HepG2 (cell line): ENCODE data around the gene SAP25. TPM values are rescaled to one million over a fixed set of nuclear protein-coding genes. Genes with fewer than 3 reads are reported as not detected.

Source experiments
- GRHL1 ChIP-seq: sonication (generic); formaldehyde crosslinking; conservative IDR thresholded peaks from 2 replicates; pipeline ENCODE4 v1.8.0; 2022; ENCODE audit warnings: missing genetic modification reagents
- HNF1B ChIP-seq: sonication (generic); formaldehyde crosslinking; IDR thresholded peaks from 2 replicates; pipeline ENCODE4 v1.5.1; 2020; ENCODE audit warnings: mild to moderate bottlenecking, moderate library complexity, missing genetic modification reagents
- HNRNPL ChIP-seq: fragments of 200-400 bp; formaldehyde crosslinking; IDR thresholded peaks from 2 replicates; pipeline ENCODE4 v1.6.1; 2017; ENCODE audit warnings: mild to moderate bottlenecking, low read depth, low read length
- HOMEZ ChIP-seq: IDR thresholded peaks from 2 replicates; pipeline ENCODE4 v1.6.1; 2016; ENCODE audit warnings: low read depth
- KDM2A ChIP-seq: sonication (generic); formaldehyde crosslinking; IDR thresholded peaks from 2 replicates; pipeline ENCODE4 v1.4.0; 2020; ENCODE audit warnings: low read depth, missing genetic modification reagents, borderline replicate concordance
- NCOA5 ChIP-seq: sonication (generic); formaldehyde crosslinking; IDR thresholded peaks from 2 replicates; pipeline ENCODE4 v1.4.0; 2020; ENCODE audit warnings: missing genetic modification reagents
- PAX8 ChIP-seq: sonication (generic); formaldehyde crosslinking; IDR thresholded peaks from 2 replicates; pipeline ENCODE4 v1.8.0; 2022; ENCODE audit warnings: mild to moderate bottlenecking, missing genetic modification reagents, borderline replicate concordance
- PHF5A ChIP-seq: IDR thresholded peaks from one replicate; pipeline ENCODE4 v1.6.1; 2018; ENCODE audit warnings: low read depth, missing genetic modification reagents; ENCODE audit not compliant: unreplicated experiment
- SP1 ChIP-seq, 2 experiments: fragments of 450-650 bp in 1 of 2; sonication (generic) in 1 of 2; formaldehyde crosslinking in 1 of 2; IDR thresholded peaks; 2 replicates each; pipeline versions ENCODE4 v1.4.0 to v1.6.1; 2016 to 2020; ENCODE audit warnings: missing genetic modification reagents in 1 of 2
- SRSF9 ChIP-seq: fragments of 200-400 bp; formaldehyde crosslinking; IDR thresholded peaks from 2 replicates; pipeline ENCODE4 v1.6.1; 2018; ENCODE audit warnings: borderline replicate concordance, mild to moderate bottlenecking, low read depth, low read length; ENCODE audit not compliant: insufficient read depth, poor library complexity, severe bottlenecking
- TERF1 ChIP-seq: sonication (generic); formaldehyde crosslinking; IDR thresholded peaks from 2 replicates; pipeline ENCODE4 v1.8.0; 2022; ENCODE audit warnings: mild to moderate bottlenecking, missing genetic modification reagents, moderate library complexity
- TIGD3 ChIP-seq: sonication (generic); formaldehyde crosslinking; IDR thresholded peaks from 2 replicates; pipeline ENCODE4 v1.5.1; 2020; ENCODE audit warnings: mild to moderate bottlenecking, missing genetic modification reagents, borderline replicate concordance
- ZFP36 ChIP-seq: fragments of 150-350 bp; IDR thresholded peaks from 2 replicates; pipeline ENCODE4 v1.6.1; 2018; ENCODE audit warnings: borderline replicate concordance, low read length, low read depth; ENCODE audit not compliant: partially characterized antibody
- ZNF30 ChIP-seq: sonication (generic); formaldehyde crosslinking; IDR thresholded peaks from 2 replicates; pipeline ENCODE4 v1.5.0; 2020; ENCODE audit warnings: mild to moderate bottlenecking, missing genetic modification reagents
- ZNF367 ChIP-seq: sonication (generic); formaldehyde crosslinking; IDR thresholded peaks from 2 replicates; pipeline ENCODE4 v1.4.0; 2020; ENCODE audit warnings: missing genetic modification reagents, borderline replicate concordance
- ZNF749 ChIP-seq: sonication (generic); formaldehyde crosslinking; IDR thresholded peaks from 2 replicates; pipeline ENCODE4 v1.8.0; 2022; ENCODE audit warnings: mild to moderate bottlenecking, missing genetic modification reagents, moderate library complexity, borderline replicate concordance
- ZNF776 ChIP-seq: sonication (generic); formaldehyde crosslinking; IDR thresholded peaks from 2 replicates; pipeline ENCODE4 v1.4.0; 2020; ENCODE audit warnings: mild to moderate bottlenecking, missing genetic modification reagents
- ZNF781 ChIP-seq: sonication (generic); formaldehyde crosslinking; IDR thresholded peaks from 2 replicates; pipeline ENCODE4 v1.5.1; 2020; ENCODE audit warnings: borderline replicate concordance, mild to moderate bottlenecking, missing genetic modification reagents; ENCODE audit errors: not compliant biosample characterization
- ZSCAN21 ChIP-seq: sonication (generic); formaldehyde crosslinking; IDR thresholded peaks from 2 replicates; pipeline ENCODE4 v1.8.0; 2022; ENCODE audit warnings: mild to moderate bottlenecking, missing genetic modification reagents, moderate library complexity, borderline replicate concordance
- polyA plus RNA-seq, 8 experiments: library from polyadenylated mRNA; depleted of rRNA in 3 of 8; stranded (reverse) in 7 of 8; unstranded in 1 of 8; fragments of >200 nt; fragmentation: Illumina TruSeq in 4 of 8; extraction: Trizol in 4 of 8; gene quantifications; 2 replicates each; pipeline versions ENCODE4 v1.2.1 to v1.2.3, GENCODE V29; 2011 to 2016; ENCODE audit warnings: low read depth in 4 of 8, missing spikeins in 1 of 8, mixed read lengths in 1 of 8; ENCODE audit not compliant: insufficient read depth in 1 of 8
- total RNA-seq, 5 experiments: library from RNA; depleted of rRNA; stranded (reverse); fragments of >200 nt; fragmentation: Illumina TruSeq; extraction: Trizol; gene quantifications; 2 replicates each; pipeline ENCODE4 v1.2.3, GENCODE V29; 2016; ENCODE audit warnings: low read depth in 1 of 5

The SAP25 gene
- total and polyA plus RNA-seq, 2 of the 13 experiments (the other 11 are each of a cell fraction or from before 2014, with no cell fraction given), result 0.15 to 0.20 TPM

GRCh38 chr7:100568896-100569844, 4.5 kb downstream of the SAP25 start (continued):
- TF ChIP-seq TIGD3 (CRISPR knock-in tag) (0 out of 2 replicates have a peak, but pooled peaks have one; percentile 63), SRSF9 (no peak), TERF1 (CRISPR knock-in tag) (peak; percentile 34; the same call in 1 of the 2 replicates), SP1 (IDR thresholded peaks at IDR 0.05) (no peak), SP1 (CRISPR knock-in tag; IDR thresholded peaks at IDR 0.05) (peak; percentile 53; the same call in 1 of the 2 replicates), ZSCAN21 (CRISPR knock-in tag) (no peak), ZNF781 (CRISPR knock-in tag) (no peak), ZNF367 (no peak), HNF1B (CRISPR knock-in tag) (peak; percentile 92), ZNF776 (CRISPR knock-in tag) (no peak), HOMEZ (CRISPR knock-in tag) (no peak), KDM2A (no peak; the same call in 1 of the 2 replicates), GRHL1 (CRISPR knock-in tag) (no peak), PAX8 (peak; percentile 87; the same call in 1 of the 2 replicates), NCOA5 (peak; percentile 72; the same call in 1 of the 2 replicates), ZNF30 (CRISPR knock-in tag) (no peak), ZFP36 (no peak), PHF5A (CRISPR knock-in tag) (no peak), ZNF749 (no peak), HNRNPL (no peak; the same call in 1 of the 2 replicates)
